Stomach (tissue), 9 donors: ENCODE results near the gene SPEF1. TPM values are rescaled to one million over a fixed set of nuclear protein-coding genes. Genes with fewer than 3 reads are reported as not detected.

ENCODE experiments used
- DNase-seq, 2 donors: peaks; one replicate each; pipeline versions ENCODE4 v3.0.0 to v3.0.0-alpha.2; 2013 to 2019
- H3K27ac ChIP-seq, 5 donors: fragments of 200-600 bp in 4 of 5; sonication (generic) in 4 of 5; one replicate each; pipeline ENCODE4 v1.5.1; 2013 to 2019; ENCODE audit warnings: mild to moderate bottlenecking in 1 of 5, moderate library complexity in 1 of 5
- H3K27me3 ChIP-seq, 3 donors: fragments of 200-600 bp; sonication (generic); one replicate each; pipeline ENCODE4 v1.5.1; 2017 to 2019; ENCODE audit warnings: mixed run types in 1 of 3
- H3K36me3 ChIP-seq, 4 donors: fragments of 200-600 bp; sonication (generic); 1 replicate in 3 of 4; 2 replicates in 1 of 4; pipeline ENCODE4 v1.5.1; 2016 to 2019
- H3K4me1 ChIP-seq, 4 donors: fragments of 200-600 bp; sonication (generic); one replicate each; pipeline ENCODE4 v1.5.1; 2016 to 2019
- H3K4me3 ChIP-seq, 4 donors: fragments of 200-600 bp; sonication (generic) in 3 of 4; one replicate each; pipeline ENCODE4 v1.5.1; 2016 to 2019; ENCODE audit warnings: mild to moderate bottlenecking in 1 of 4
- H3K9me3 ChIP-seq, 4 donors: fragments of 200-600 bp; sonication (generic); one replicate each; pipeline ENCODE4 v1.5.1; 2016 to 2019
- EP300 ChIP-seq: sonication (generic); formaldehyde crosslinking; IDR thresholded peaks from one replicate; pipeline ENCODE4 v1.6.1; 2017; ENCODE audit warnings: antibody characterized with exemption
- POLR2A ChIP-seq, 4 donors: fragments of 450-650 bp; IDR thresholded peaks; one replicate each; pipeline ENCODE4 v1.6.1; 2016; ENCODE audit warnings: antibody characterized with exemption in 4 of 4, control low read depth in 2 of 4, mild to moderate bottlenecking in 1 of 4, moderate library complexity in 1 of 4
- POLR2AphosphoS5 ChIP-seq, 3 donors: sonication (generic); formaldehyde crosslinking; IDR thresholded peaks; one replicate each; pipeline ENCODE4 v1.6.1; 2016; ENCODE audit warnings: antibody characterized with exemption in 3 of 3
- WGBS, 5 donors: extraction: QIAGEN DNeasy Blood & Tissue Kit in 3 of 5; methylation state at CpG; one replicate each; pipeline versions ENCODE4 v1.1.5 to v1.1.7; 2013 to 2018; 5-methylcytosine and 5-hydroxymethylcytosine counted together
- intact Hi-C: fragments of 100-400 bp; cut with DNase I; formaldehyde crosslinking; loops from one replicate; pipeline ENCODE4 v1.15.1; 2023; ENCODE audit warnings: low total_unique reads
- polyA plus RNA-seq, 3 donors: library from polyadenylated mRNA; stranded (reverse); fragments of 200-250 nt; gene quantifications; one replicate each; pipeline ENCODE4 v1.2.3, GENCODE V29; 2013
- total RNA-seq, 5 donors: library from RNA; depleted of rRNA; stranded (reverse); fragments of >200 nt; gene quantifications; one replicate each; pipeline versions ENCODE4 v1.1.0 to v1.2.3, GENCODE V29; 2014 to 2016
- TF ChIP-seq, protein P1 (sequence below), 7 experiments: fragments of 450-650 bp in 4 of 7; fragments of 200-600 bp in 3 of 7; sonication (generic) in 3 of 7; IDR thresholded peaks; one replicate each; pipeline ENCODE4 v1.5.1; 2016 to 2019; ENCODE audit warnings: antibody characterized with exemption in 7 of 7, control low read depth in 2 of 7, mild to moderate bottlenecking in 1 of 7
- donor health status: healthy with polysubstance abuse.
- donor health status: Bipolar disorder and iron deficiency.
- donor health status: healthy.

Gene SPEF1
- total and polyA plus RNA-seq, 8 donors: 0.18 to 0.19 TPM; not detected in 6

DNA sequence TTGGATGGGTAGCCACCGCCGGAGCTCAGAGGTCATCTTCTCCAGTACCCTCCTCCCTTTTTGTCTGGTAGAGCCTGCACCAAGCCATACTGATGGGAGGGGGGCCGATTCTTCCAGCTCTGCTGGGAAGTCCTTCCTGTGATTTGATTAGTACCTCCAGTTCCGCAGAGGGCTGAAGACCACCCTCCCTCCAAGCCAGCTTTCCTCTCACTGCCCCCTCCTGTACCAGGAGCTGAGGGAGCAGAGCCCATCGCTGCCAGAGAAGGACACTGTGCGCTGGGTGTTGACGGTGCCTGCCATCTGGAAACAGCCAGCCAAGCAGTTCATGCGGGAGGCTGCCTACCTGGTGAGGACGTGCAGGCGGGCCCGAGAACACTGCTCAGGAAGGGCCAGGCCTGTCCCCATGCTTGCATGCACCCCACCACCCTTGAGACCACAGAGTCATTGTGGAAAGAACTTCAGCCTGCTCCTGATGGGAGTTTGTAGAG is 35.5 kb downstream of the SPEF1 start:
- intact Hi-C loops: no loop called here
- TF ChIP-seq, protein P1, sequence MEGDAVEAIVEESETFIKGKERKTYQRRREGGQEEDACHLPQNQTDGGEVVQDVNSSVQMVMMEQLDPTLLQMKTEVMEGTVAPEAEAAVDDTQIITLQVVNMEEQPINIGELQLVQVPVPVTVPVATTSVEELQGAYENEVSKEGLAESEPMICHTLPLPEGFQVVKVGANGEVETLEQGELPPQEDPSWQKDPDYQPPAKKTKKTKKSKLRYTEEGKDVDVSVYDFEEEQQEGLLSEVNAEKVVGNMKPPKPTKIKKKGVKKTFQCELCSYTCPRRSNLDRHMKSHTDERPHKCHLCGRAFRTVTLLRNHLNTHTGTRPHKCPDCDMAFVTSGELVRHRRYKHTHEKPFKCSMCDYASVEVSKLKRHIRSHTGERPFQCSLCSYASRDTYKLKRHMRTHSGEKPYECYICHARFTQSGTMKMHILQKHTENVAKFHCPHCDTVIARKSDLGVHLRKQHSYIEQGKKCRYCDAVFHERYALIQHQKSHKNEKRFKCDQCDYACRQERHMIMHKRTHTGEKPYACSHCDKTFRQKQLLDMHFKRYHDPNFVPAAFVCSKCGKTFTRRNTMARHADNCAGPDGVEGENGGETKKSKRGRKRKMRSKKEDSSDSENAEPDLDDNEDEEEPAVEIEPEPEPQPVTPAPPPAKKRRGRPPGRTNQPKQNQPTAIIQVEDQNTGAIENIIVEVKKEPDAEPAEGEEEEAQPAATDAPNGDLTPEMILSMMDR (IDR thresholded peaks at IDR 0.05): no peak
- no peak for TF ChIP-seq POLR2A (IDR thresholded peaks at IDR 0.05)
- TF ChIP-seq EP300: no peak
- TF ChIP-seq POLR2AphosphoS5 (IDR thresholded peaks at IDR 0.05): no peak
- H3K4me1 ChIP-seq: peaks cover 11 to 23% (median 20%) of the 10 kb centered on the region in 4 donors
- H3K27me3 ChIP-seq: peaks cover 0 to 32% (median 8%) of the 10 kb centered on the region in 3 donors
- 68 to 81% (median 75%) methylated on average over 8 to 11 of the region's 11 CpGs for WGBS, 5 donors
- H3K4me3 ChIP-seq: no peak overlapping the region
- H3K27ac ChIP-seq: no peak overlapping the region
- DNase-seq: peak in 1 of 2 donors; percentile 9
- H3K36me3 ChIP-seq: peaks cover 0 to 14% (median 10%) of the 10 kb centered on the region in 4 donors
- H3K9me3 ChIP-seq: no peaks in the 10 kb centered on the region

DNA sequence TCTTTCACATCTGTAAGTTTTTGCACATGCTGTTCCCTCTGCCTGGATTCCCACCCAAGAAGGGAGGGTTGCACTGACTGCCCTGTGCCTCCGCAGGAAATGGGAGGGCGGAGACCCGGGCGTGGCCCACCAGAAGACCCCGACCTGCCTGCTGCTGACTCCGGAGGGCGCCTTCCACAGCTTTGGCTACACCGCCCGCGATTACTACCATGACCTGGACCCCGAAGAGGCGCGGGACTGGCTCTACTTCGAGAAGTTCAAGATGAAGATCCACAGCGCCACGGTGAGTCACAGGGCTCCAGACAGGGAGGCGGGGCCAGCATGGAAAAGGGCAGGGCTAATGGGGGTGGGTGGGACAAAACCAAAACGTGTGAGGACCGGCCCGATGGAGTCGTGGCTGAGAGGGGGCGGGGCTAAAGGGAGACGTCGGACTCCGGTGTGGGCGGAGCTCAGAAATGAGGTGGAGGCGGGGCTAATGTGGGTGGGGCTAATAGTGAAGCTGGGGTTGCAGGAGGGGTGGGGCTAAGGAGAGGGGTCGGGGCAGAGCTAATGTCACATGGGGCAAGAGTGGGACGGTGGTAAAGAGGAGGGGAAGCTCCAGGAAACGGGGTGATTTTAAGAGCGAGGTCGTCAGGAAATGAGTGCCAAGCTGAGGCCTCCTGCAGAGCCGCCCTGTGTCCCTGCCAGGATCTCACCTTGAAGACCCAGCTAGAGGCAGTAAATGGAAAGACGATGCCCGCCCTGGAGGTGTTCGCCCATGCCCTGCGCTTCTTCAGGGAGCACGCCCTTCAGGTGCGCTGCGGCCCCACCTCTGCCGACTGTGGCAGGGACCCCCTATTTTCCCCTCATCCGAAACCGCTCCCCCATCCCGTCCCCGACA is 36.2 kb downstream of the SPEF1 start:
- WGBS, 5 donors: 25 to 46% (median 28%) methylated on average over 39 to 45 of the region's 45 CpGs
- H3K27me3 ChIP-seq: peaks cover 0 to 25% (median 6%) of the 10 kb centered on the region in 3 donors
- TF ChIP-seq EP300: no peak
- TF ChIP-seq POLR2AphosphoS5 (IDR thresholded peaks at IDR 0.05): no peak
- TF ChIP-seq, protein P1 (IDR thresholded peaks at IDR 0.05): no peak
- TF ChIP-seq POLR2A (IDR thresholded peaks at IDR 0.05): no peak
- peaks cover 0 to 7% (median 4%) of the 10 kb centered on the region in 4 donors for H3K36me3 ChIP-seq
- intact Hi-C loops: no loop called here
- no peak overlapping the region for H3K27ac ChIP-seq
- H3K4me1 ChIP-seq: peaks cover 9 to 19% (median 17%) of the 10 kb centered on the region in 4 donors
- H3K4me3 ChIP-seq: peak overlapping the region in 3 of 4 donors; percentile 17 to 35 (median 25)
- H3K9me3 ChIP-seq: no peaks in the 10 kb centered on the region
- DNase-seq: peak; percentile 80 to 83

DNA sequence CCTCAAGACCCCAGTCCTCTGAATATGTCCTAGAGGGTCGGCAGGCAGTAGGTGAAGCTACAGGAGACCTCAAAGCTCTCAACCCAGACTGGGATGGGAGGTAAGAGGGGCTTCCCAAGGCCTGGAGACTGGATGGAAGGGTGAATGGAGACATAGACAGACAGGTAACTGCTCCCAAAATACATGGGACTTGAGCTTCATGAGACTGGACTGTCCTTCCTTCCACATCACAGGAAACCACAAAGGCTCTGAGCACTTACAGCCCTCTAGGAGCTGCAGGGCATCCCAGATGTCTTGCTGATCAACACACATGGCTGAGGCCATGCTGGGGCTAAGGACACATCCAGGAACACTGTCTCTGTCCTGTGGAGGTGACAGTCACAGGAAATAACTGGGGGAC is 37.2 kb downstream of the SPEF1 start:
- H3K27me3 ChIP-seq: peaks cover 0 to 17% (median 0%) of the 10 kb centered on the region in 3 donors
- no peak overlapping the region for H3K27ac ChIP-seq
- H3K4me3 ChIP-seq: no peak overlapping the region
- no peaks in the 10 kb centered on the region for H3K9me3 ChIP-seq
- TF ChIP-seq, protein P1 (IDR thresholded peaks at IDR 0.05): no peak
- no peak for TF ChIP-seq EP300
- TF ChIP-seq POLR2A (IDR thresholded peaks at IDR 0.05): no peak
- TF ChIP-seq POLR2AphosphoS5 (IDR thresholded peaks at IDR 0.05): no peak
- DNase-seq: peak in 1 of 2 donors; percentile 1
- 75 to 92% (median 82%) methylated on average over 1 of the region's 1 CpG for WGBS, 5 donors
- intact Hi-C loops: no loop called here
- peaks cover 4 to 12% (median 10%) of the 10 kb centered on the region in 4 donors for H3K4me1 ChIP-seq
- H3K36me3 ChIP-seq: peaks cover 0 to 7% (median 0%) of the 10 kb centered on the region in 4 donors

DNA sequence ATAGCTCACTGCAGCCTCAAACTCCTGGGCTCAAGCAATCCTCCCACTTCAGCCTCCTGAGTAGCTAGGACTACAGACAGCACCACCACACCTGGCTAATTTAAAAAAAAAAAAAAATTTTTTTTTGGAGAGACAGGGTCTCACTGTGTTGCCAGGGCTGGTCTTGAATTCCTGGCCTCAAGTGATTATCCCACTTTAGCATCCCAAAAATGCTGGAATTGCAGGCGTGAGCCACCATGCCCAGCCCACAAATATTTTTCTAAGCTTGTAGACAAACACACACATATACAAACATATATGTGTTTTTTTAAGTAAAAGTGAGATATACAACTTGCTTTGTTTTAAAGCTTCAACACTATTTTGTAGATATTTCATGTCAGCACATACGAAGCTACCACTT is 38.0 kb downstream of the SPEF1 start:
- H3K27me3 ChIP-seq: peaks cover 0 to 17% (median 0%) of the 10 kb centered on the region in 3 donors
- H3K27ac ChIP-seq: no peak overlapping the region
- 69 to 95% (median 80%) methylated on average over 2 of the region's 2 CpGs for WGBS, 5 donors
- peaks cover 0 to 7% (median 0%) of the 10 kb centered on the region in 4 donors for H3K36me3 ChIP-seq
- no peak overlapping the region for H3K4me3 ChIP-seq
- peaks cover 4 to 12% (median 10%) of the 10 kb centered on the region in 4 donors for H3K4me1 ChIP-seq
- no peak for DNase-seq
- no peaks in the 10 kb centered on the region for H3K9me3 ChIP-seq
- intact Hi-C loops: no loop called here
- TF ChIP-seq POLR2AphosphoS5 (IDR thresholded peaks at IDR 0.05) (no peak), POLR2A (IDR thresholded peaks at IDR 0.05) (no peak), EP300 (no peak)
- TF ChIP-seq, protein P1 (IDR thresholded peaks at IDR 0.05): no peak
